HUES64 (cell line): ENCODE data around the gene ABCC5.

Experiments
- H3K27ac ChIP-seq: 2 replicates; pipeline ENCODE4 v1.7.0; 2013; ENCODE audit warnings: low read depth, low read length, inconsistent platforms
- H3K27me3 ChIP-seq: 2 replicates; pipeline ENCODE4 v1.6.1; 2013; ENCODE audit warnings: mild to moderate bottlenecking, low read length; ENCODE audit not compliant: insufficient read depth
- H3K36me3 ChIP-seq: 2 replicates; pipeline ENCODE4 v1.6.1; 2013; ENCODE audit warnings: mild to moderate bottlenecking, low read length; ENCODE audit not compliant: insufficient read depth
- H3K4me1 ChIP-seq: 2 replicates; pipeline ENCODE4 v1.6.1; 2013; ENCODE audit warnings: mild to moderate bottlenecking, low read length, moderate library complexity; ENCODE audit not compliant: insufficient read depth
- H3K4me3 ChIP-seq: 2 replicates; pipeline ENCODE4 v1.5.1; 2013; ENCODE audit warnings: mild to moderate bottlenecking, low read length, moderate library complexity
- H3K9ac ChIP-seq: 2 replicates; pipeline ENCODE4 v1.6.1; 2013; ENCODE audit warnings: mild to moderate bottlenecking, low read depth, low read length
- H3K9me3 ChIP-seq: 2 replicates; pipeline ENCODE4 v1.6.1; 2013; ENCODE audit warnings: low read depth, low read length; ENCODE audit not compliant: insufficient read depth
- WGBS: fragments of 150-250, 120-280 bp; methylation state at CpG from one replicate; pipeline ENCODE4 v1.1.7; 2013; ENCODE audit warnings: missing lambda C conversion rate; 5-methylcytosine and 5-hydroxymethylcytosine counted together

ABCC5 gene

GRCh38 chr3:183991403-183991802 lies 26.3 kb downstream of the ABCC5 start:
- Histone ChIP-seq H3K9me3 (no peaks in the 10 kb centered on the region), H3K4me3 (no peak overlapping the region), H3K9ac (no peak overlapping the region), H3K4me1 (no peaks in the 10 kb centered on the region), H3K27ac (no peak overlapping the region), H3K36me3 (peaks cover 29% of the 10 kb centered on the region), H3K27me3 (no peaks in the 10 kb centered on the region)
- 90% methylated on average over 5 of the region's 5 CpGs for WGBS

- Histone ChIP-seq H3K36me3 (peaks cover 41% of the 10 kb centered on the region), H3K4me1 (peaks cover 18% of the 10 kb centered on the region), H3K4me3 (no peak overlapping the region), H3K9ac (no peak overlapping the region), H3K27me3 (no peaks in the 10 kb centered on the region), H3K9me3 (no peaks in the 10 kb centered on the region), H3K27ac (no peak overlapping the region)
- 92% methylated on average over 16 of the region's 16 CpGs for WGBS
These were observed 29.4 kb downstream of the ABCC5 start for GRCh38 chr3:183988216-183988790.

- Histone ChIP-seq H3K4me1 (peaks cover 18% of the 10 kb centered on the region), H3K36me3 (peaks cover 53% of the 10 kb centered on the region), H3K9ac (no peak overlapping the region), H3K27ac (no peak overlapping the region), H3K27me3 (no peaks in the 10 kb centered on the region), H3K9me3 (no peaks in the 10 kb centered on the region), H3K4me3 (no peak overlapping the region)
- 93% methylated on average over 11 of the region's 11 CpGs for WGBS
These were observed 30.6 kb downstream of the ABCC5 start for GRCh38 chr3:183987000-183987600.

GRCh38 chr3:183984749-183985729 lies 32.6 kb downstream of the ABCC5 start:
- Histone ChIP-seq H3K4me1 (peaks cover 18% of the 10 kb centered on the region), H3K27ac (peak overlapping the region; percentile 64; the same call in 1 of the 2 replicates), H3K27me3 (no peaks in the 10 kb centered on the region), H3K4me3 (no peak overlapping the region), H3K36me3 (peaks cover 66% of the 10 kb centered on the region), H3K9me3 (no peaks in the 10 kb centered on the region), H3K9ac (no peak overlapping the region; the same call in 1 of the 2 replicates)
- 55% methylated on average over 10 of the region's 11 CpGs for WGBS

GRCh38 chr3:183984127-183984740 lies 33.5 kb downstream of the ABCC5 start:
- no peak overlapping the region for H3K9ac ChIP-seq
- peak overlapping the region; percentile 40; the same call in 1 of the 2 replicates for H3K27ac ChIP-seq
- no peaks in the 10 kb centered on the region for H3K27me3 ChIP-seq
- peaks cover 64% of the 10 kb centered on the region for H3K36me3 ChIP-seq
- 97% methylated on average over 4 of the region's 4 CpGs for WGBS
- H3K4me3 ChIP-seq = no peak overlapping the region
- H3K9me3 ChIP-seq = no peaks in the 10 kb centered on the region
- H3K4me1 ChIP-seq = peaks cover 18% of the 10 kb centered on the region

- Histone ChIP-seq H3K4me1 (peaks cover 23% of the 10 kb centered on the region), H3K4me3 (no peak overlapping the region), H3K36me3 (peaks cover 53% of the 10 kb centered on the region), H3K9ac (no peak overlapping the region), H3K27me3 (no peaks in the 10 kb centered on the region), H3K9me3 (no peaks in the 10 kb centered on the region), H3K27ac (no peak overlapping the region)
- 94% methylated on average over 5 of the region's 6 CpGs for WGBS
These were observed 35.6 kb downstream of the ABCC5 start for GRCh38 chr3:183981990-183982644.

- 95% methylated on average over 4 of the region's 4 CpGs for WGBS
- H3K36me3 ChIP-seq = peaks cover 53% of the 10 kb centered on the region
These were observed 37.3 kb downstream of the ABCC5 start for GRCh38 chr3:183980403-183980802.

GRCh38 chr3:183975981-183976662 lies 41.6 kb downstream of the ABCC5 start:
- H3K36me3 ChIP-seq = peaks cover 34% of the 10 kb centered on the region
- no peak overlapping the region for H3K4me3 ChIP-seq
- no peaks in the 10 kb centered on the region for H3K9me3 ChIP-seq
- 88% methylated on average over 10 of the region's 10 CpGs for WGBS
- H3K9ac ChIP-seq = no peak overlapping the region
- no peak overlapping the region for H3K27ac ChIP-seq
- H3K4me1 ChIP-seq = peaks cover 11% of the 10 kb centered on the region
- no peaks in the 10 kb centered on the region for H3K27me3 ChIP-seq

More at GRCh38 chr3:183980403-183980802, 37.3 kb downstream of the ABCC5 start:
- peaks cover 24% of the 10 kb centered on the region for H3K4me1 ChIP-seq
- no peak overlapping the region for H3K4me3 ChIP-seq
- H3K9me3 ChIP-seq = no peaks in the 10 kb centered on the region
- H3K27ac ChIP-seq = no peak overlapping the region
- H3K27me3 ChIP-seq = no peaks in the 10 kb centered on the region
- H3K9ac ChIP-seq = no peak overlapping the region

- Histone ChIP-seq H3K4me1 (no peaks in the 10 kb centered on the region), H3K4me3 (no peak overlapping the region), H3K27ac (no peak overlapping the region), H3K9ac (no peak overlapping the region), H3K36me3 (peaks cover 67% of the 10 kb centered on the region), H3K9me3 (no peaks in the 10 kb centered on the region), H3K27me3 (no peaks in the 10 kb centered on the region)
- 90% methylated on average over 3 of the region's 4 CpGs for WGBS
These were observed 48.9 kb downstream of the ABCC5 start for GRCh38 chr3:183968666-183969245.

- Histone ChIP-seq H3K27me3 (no peaks in the 10 kb centered on the region), H3K36me3 (peaks cover 73% of the 10 kb centered on the region), H3K4me1 (no peaks in the 10 kb centered on the region), H3K9ac (no peak overlapping the region), H3K9me3 (no peaks in the 10 kb centered on the region), H3K4me3 (no peak overlapping the region), H3K27ac (no peak overlapping the region)
- WGBS = 87% methylated on average over 3 of the region's 3 CpGs
These were observed 50.0 kb downstream of the ABCC5 start for GRCh38 chr3:183967693-183968092.
